H9 (cell line): ENCODE results near the gene PRKAR2A. TPM values are rescaled to one million over a fixed set of nuclear protein-coding genes. Genes with fewer than 3 reads are reported as not detected.

Experiments used
- DNase-seq: peaks from one replicate; pipeline ENCODE4 v3.0.0-alpha.2; 2017
- H2AFZ ChIP-seq: one replicate; pipeline ENCODE4 v1.6.1; 2013; ENCODE audit warnings: mild to moderate bottlenecking, low read length, control low read depth, moderate library complexity
- H2AK5ac ChIP-seq: 2 replicates; pipeline ENCODE4 v1.6.1; 2013; ENCODE audit warnings: low read length, control low read depth, mixed read lengths; ENCODE audit not compliant: insufficient read length
- H2BK120ac ChIP-seq: one replicate; pipeline ENCODE4 v1.6.1; 2013; ENCODE audit warnings: low read depth, mild to moderate bottlenecking, low read length, control low read depth, inconsistent platforms; ENCODE audit not compliant: poor library complexity, severe bottlenecking
- H2BK12ac ChIP-seq: 2 replicates; pipeline ENCODE4 v1.6.1; 2013; ENCODE audit warnings: low read length, control low read depth, mixed read lengths, low read depth; ENCODE audit not compliant: insufficient read length
- H2BK15ac ChIP-seq: 2 replicates; pipeline ENCODE4 v1.6.1; 2013; ENCODE audit warnings: low read depth, low read length, control low read depth
- H2BK20ac ChIP-seq: one replicate; pipeline ENCODE4 v1.6.1; 2013; ENCODE audit warnings: low read depth, mild to moderate bottlenecking, low read length, control low read depth, inconsistent platforms; ENCODE audit not compliant: poor library complexity, severe bottlenecking
- H2BK5ac ChIP-seq: 2 replicates; pipeline ENCODE4 v1.6.1; 2013; ENCODE audit warnings: low read length, control low read depth, mixed read lengths; ENCODE audit not compliant: insufficient read length
- H3K14ac ChIP-seq: 2 replicates; pipeline ENCODE4 v1.6.1; 2013; ENCODE audit warnings: low read length, control low read depth; ENCODE audit not compliant: insufficient read depth
- H3K18ac ChIP-seq: 2 replicates; pipeline ENCODE4 v1.6.1; 2013; ENCODE audit warnings: low read depth, mild to moderate bottlenecking, mixed read lengths, low read length, control low read depth; ENCODE audit not compliant: insufficient read length
- H3K23ac ChIP-seq: 2 replicates; pipeline ENCODE4 v1.6.1; 2013; ENCODE audit warnings: low read length, control low read depth, mixed read lengths, low read depth; ENCODE audit not compliant: insufficient read length
- H3K23me2 ChIP-seq: 2 replicates; pipeline ENCODE4 v1.6.1; 2013; ENCODE audit warnings: low read depth, mild to moderate bottlenecking, mixed read lengths, low read length, control low read depth; ENCODE audit not compliant: insufficient read length, poor library complexity, severe bottlenecking
- H3K27ac ChIP-seq: 2 replicates; pipeline ENCODE4 v1.5.1; 2013; ENCODE audit warnings: low read length, control low read depth, mixed read lengths, low read depth; ENCODE audit not compliant: insufficient read length
- H3K27me3 ChIP-seq: 2 replicates; pipeline ENCODE4 v1.6.1; 2013; ENCODE audit warnings: low read length, control low read depth, inconsistent platforms; ENCODE audit not compliant: insufficient read depth
- H3K4ac ChIP-seq: 2 replicates; pipeline ENCODE4 v1.6.1; 2013; ENCODE audit warnings: low read depth, mild to moderate bottlenecking, control low read depth, inconsistent platforms, low read length, moderate library complexity
- H3K4me1 ChIP-seq: 2 replicates; pipeline ENCODE4 v1.6.1; 2013; ENCODE audit warnings: low read length, control low read depth, inconsistent platforms; ENCODE audit not compliant: insufficient read depth
- H3K4me2 ChIP-seq: 2 replicates; pipeline ENCODE4 v1.6.1; 2013; ENCODE audit warnings: low read length, control low read depth, mixed read lengths; ENCODE audit not compliant: insufficient read length, insufficient read depth
- H3K56ac ChIP-seq: 2 replicates; pipeline ENCODE4 v1.6.1; 2013; ENCODE audit warnings: low read depth, mild to moderate bottlenecking, mixed read lengths, low read length, control low read depth; ENCODE audit not compliant: insufficient read length
- H3K79me1 ChIP-seq: 2 replicates; pipeline ENCODE4 v1.6.1; 2013; ENCODE audit warnings: low read depth, mild to moderate bottlenecking, moderate library complexity, low read length, control low read depth, inconsistent platforms; ENCODE audit not compliant: insufficient read depth, poor library complexity, severe bottlenecking
- H3K79me2 ChIP-seq: 2 replicates; pipeline ENCODE4 v1.6.1; 2013; ENCODE audit warnings: low read length, control low read depth, inconsistent platforms; ENCODE audit not compliant: insufficient read depth
- H3K9ac ChIP-seq: 2 replicates; pipeline ENCODE4 v1.6.1; 2013; ENCODE audit warnings: low read length, control low read depth, mixed read lengths; ENCODE audit not compliant: insufficient read length; ENCODE audit errors: extremely low read depth
- H3K9me3 ChIP-seq: one replicate; pipeline ENCODE4 v1.6.1; 2013; ENCODE audit warnings: low read depth, low read length, inconsistent platforms; ENCODE audit not compliant: control insufficient read depth
- H3T11ph ChIP-seq: one replicate; pipeline ENCODE4 v1.6.1; 2013; ENCODE audit warnings: mild to moderate bottlenecking, low read length, control low read depth, inconsistent platforms
- H4K20me1 ChIP-seq: one replicate; pipeline ENCODE4 v1.6.1; 2013; ENCODE audit not compliant: control insufficient read depth, insufficient read length, insufficient read depth
- H4K5ac ChIP-seq: 2 replicates; pipeline ENCODE4 v1.6.1; 2013; ENCODE audit warnings: low read depth, mild to moderate bottlenecking, mixed read lengths, low read length, control low read depth; ENCODE audit not compliant: insufficient read length
- H4K8ac ChIP-seq: replicated peaks from 2 replicates; pipeline ENCODE4 v1.6.1; 2013; ENCODE audit warnings: low read length, control low read depth, mixed read lengths, low read depth; ENCODE audit not compliant: insufficient read length
- H4K91ac ChIP-seq: 2 replicates; pipeline ENCODE4 v1.6.1; 2013; ENCODE audit warnings: low read depth, mild to moderate bottlenecking, moderate library complexity, mixed read lengths, low read length, control low read depth; ENCODE audit not compliant: insufficient read length
- H3K27ac Mint-ChIP-seq, 3 experiments: 2 replicates in 2 of 3; 3 replicates in 1 of 3; pipeline ENCODE4 v1.8.0; 2020 to 2021; ENCODE audit warnings: mixed read lengths in 3 of 3, mild to moderate bottlenecking in 1 of 3, moderate library complexity in 1 of 3
- H3K27me3 Mint-ChIP-seq: 2 replicates; pipeline ENCODE4 v1.8.0; 2021; ENCODE audit warnings: low read depth, mild to moderate bottlenecking, moderate library complexity, mixed read lengths
- H3K36me3 Mint-ChIP-seq, 3 experiments: 2 replicates in 2 of 3; 3 replicates in 1 of 3; pipeline ENCODE4 v1.8.0; 2020 to 2021; ENCODE audit warnings: low read depth in 3 of 3, mixed read lengths in 3 of 3; ENCODE audit not compliant: insufficient read depth in 1 of 3
- H3K4me1 Mint-ChIP-seq, 2 experiments: 2 replicates each; pipeline ENCODE4 v1.8.0; 2020; ENCODE audit warnings: mixed read lengths in 2 of 2
- H3K4me3 Mint-ChIP-seq, 2 experiments: 2 replicates in 1 of 2; 3 replicates in 1 of 2; pipeline ENCODE4 v1.8.0; 2020 to 2021; ENCODE audit warnings: mild to moderate bottlenecking in 2 of 2, mixed read lengths in 2 of 2, moderate library complexity in 1 of 2
- H3K9me3 Mint-ChIP-seq, 2 experiments: 2 replicates in 1 of 2; 3 replicates in 1 of 2; pipeline ENCODE4 v1.8.0; 2020; ENCODE audit warnings: mild to moderate bottlenecking in 2 of 2, mixed read lengths in 2 of 2, moderate library complexity in 1 of 2
- CTCF ChIP-seq: fragments of 200-600 bp; sonication (generic); conservative IDR thresholded peaks from 3 replicates; pipeline ENCODE4 v1.8.0; 2021; ENCODE audit warnings: antibody characterized with exemption, mild to moderate bottlenecking
- WGBS: extraction: QIAGEN DNeasy Blood & Tissue Kit; methylation state at CpG from one replicate; pipeline ENCODE4 v1.1.7; 2013; ENCODE audit warnings: missing lambda C conversion rate, low lambda C conversion rate, mixed read lengths; ENCODE audit not compliant: insufficient read length; ENCODE audit errors: extremely low coverage; 5-methylcytosine and 5-hydroxymethylcytosine counted together
- total RNA-seq: library from RNA; stranded (reverse); gene quantifications from 2 replicates; pipeline ENCODE4 v1.2.1, GENCODE V29; 2021

The PRKAR2A gene
- total RNA-seq, 1 experiment from 2014 or later, result 39.1 TPM

GRCh38 chr3:48811524-48811923, 36.1 kb downstream of the PRKAR2A start:
- no peaks in the 10 kb centered on the region for H3K4me1 ChIP-seq
- H4K8ac ChIP-seq, result no peak overlapping the region
- no peak overlapping the region for H2BK15ac ChIP-seq
- H2BK20ac ChIP-seq, result no peak overlapping the region
- H3K27ac ChIP-seq, result no peak overlapping the region
- no CpG with 5 or more reads among the region's 3 CpGs for WGBS
- no peaks in the 10 kb centered on the region for H3K79me1 ChIP-seq
- DNase-seq, result no peak
- H3K27ac Mint-ChIP-seq, result no peak overlapping the region
- H3K4ac ChIP-seq, result no peak overlapping the region
- H2AFZ ChIP-seq, result no peak overlapping the region
- H2BK12ac ChIP-seq, result no peak overlapping the region
- no peak overlapping the region for H3T11ph ChIP-seq
- no peak overlapping the region for H3K9ac ChIP-seq
- H3K27me3 Mint-ChIP-seq, result no peaks in the 10 kb centered on the region
- H3K9me3 Mint-ChIP-seq, result no peaks in the 10 kb centered on the region
- H3K36me3 Mint-ChIP-seq, result no peaks in the 10 kb centered on the region
- H4K91ac ChIP-seq, result no peak overlapping the region
- H3K23me2 ChIP-seq, result no peaks in the 10 kb centered on the region
- no peaks in the 10 kb centered on the region for H4K20me1 ChIP-seq
- no peak overlapping the region for H2BK5ac ChIP-seq
- H3K56ac ChIP-seq, result no peak overlapping the region
- H3K18ac ChIP-seq, result no peak overlapping the region
- no peak overlapping the region for H3K14ac ChIP-seq
- no peak overlapping the region for H3K4me2 ChIP-seq
- no peaks in the 10 kb centered on the region for H3K27me3 ChIP-seq
- no peak overlapping the region for H2AK5ac ChIP-seq
- no peak overlapping the region for H2BK120ac ChIP-seq
- H4K5ac ChIP-seq, result no peak overlapping the region
- peaks cover 4 to 6% of the 10 kb centered on the region in 2 experiments; a peak in 3 of 4 replicates for H3K4me1 Mint-ChIP-seq
- no peak overlapping the region for H3K23ac ChIP-seq
- no peaks in the 10 kb centered on the region for H3K79me2 ChIP-seq
- TF ChIP-seq CTCF, result no peak
- no peak overlapping the region for H3K4me3 Mint-ChIP-seq
- no peaks in the 10 kb centered on the region for H3K9me3 ChIP-seq
